ENCODE results near the gene HSH2D.

DNA sequence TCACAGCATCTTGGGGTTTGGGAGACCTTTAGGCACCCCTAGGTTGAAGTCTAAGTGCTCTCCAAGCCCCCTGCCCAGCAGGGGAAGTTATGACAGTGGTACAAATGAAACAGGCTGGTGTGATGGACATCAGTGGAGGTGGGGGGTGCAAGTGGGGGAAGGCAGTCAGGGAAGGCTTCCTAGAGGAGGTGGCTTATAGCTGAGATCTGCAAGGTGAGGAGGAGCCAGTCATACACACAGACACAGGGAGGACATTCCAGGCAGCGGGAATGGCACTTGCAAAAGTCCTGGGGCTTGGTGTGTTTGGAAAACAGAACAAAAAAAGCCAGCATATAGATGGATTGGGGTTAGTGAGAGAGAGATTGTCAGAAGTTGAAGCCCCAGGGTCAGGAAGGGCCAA, 11.6 kb downstream of the HSH2D start:
- no peak for TF ChIP-seq FOXM1 (IDR thresholded peaks at IDR 0.05; ENCODE audit: low read depth)
- no peak for TF ChIP-seq SIN3A (IDR thresholded peaks at IDR 0.05; ENCODE audit: borderline replicate concordance, low read depth, low read length)
- no peak for TF ChIP-seq POLR2AphosphoS5 (IDR thresholded peaks at IDR 0.05; ENCODE audit: low read depth, low read length)
- TF ChIP-seq, protein P1, sequence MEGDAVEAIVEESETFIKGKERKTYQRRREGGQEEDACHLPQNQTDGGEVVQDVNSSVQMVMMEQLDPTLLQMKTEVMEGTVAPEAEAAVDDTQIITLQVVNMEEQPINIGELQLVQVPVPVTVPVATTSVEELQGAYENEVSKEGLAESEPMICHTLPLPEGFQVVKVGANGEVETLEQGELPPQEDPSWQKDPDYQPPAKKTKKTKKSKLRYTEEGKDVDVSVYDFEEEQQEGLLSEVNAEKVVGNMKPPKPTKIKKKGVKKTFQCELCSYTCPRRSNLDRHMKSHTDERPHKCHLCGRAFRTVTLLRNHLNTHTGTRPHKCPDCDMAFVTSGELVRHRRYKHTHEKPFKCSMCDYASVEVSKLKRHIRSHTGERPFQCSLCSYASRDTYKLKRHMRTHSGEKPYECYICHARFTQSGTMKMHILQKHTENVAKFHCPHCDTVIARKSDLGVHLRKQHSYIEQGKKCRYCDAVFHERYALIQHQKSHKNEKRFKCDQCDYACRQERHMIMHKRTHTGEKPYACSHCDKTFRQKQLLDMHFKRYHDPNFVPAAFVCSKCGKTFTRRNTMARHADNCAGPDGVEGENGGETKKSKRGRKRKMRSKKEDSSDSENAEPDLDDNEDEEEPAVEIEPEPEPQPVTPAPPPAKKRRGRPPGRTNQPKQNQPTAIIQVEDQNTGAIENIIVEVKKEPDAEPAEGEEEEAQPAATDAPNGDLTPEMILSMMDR (IDR thresholded peaks at IDR 0.05), result no peak
- TF ChIP-seq CHD2 (IDR thresholded peaks at IDR 0.05; ENCODE audit: low read length, partially characterized antibody), result no peak
- TF ChIP-seq RXRA (IDR thresholded peaks at IDR 0.05; ENCODE audit: borderline replicate concordance, low read depth), result no peak
- TF ChIP-seq, protein P2, sequence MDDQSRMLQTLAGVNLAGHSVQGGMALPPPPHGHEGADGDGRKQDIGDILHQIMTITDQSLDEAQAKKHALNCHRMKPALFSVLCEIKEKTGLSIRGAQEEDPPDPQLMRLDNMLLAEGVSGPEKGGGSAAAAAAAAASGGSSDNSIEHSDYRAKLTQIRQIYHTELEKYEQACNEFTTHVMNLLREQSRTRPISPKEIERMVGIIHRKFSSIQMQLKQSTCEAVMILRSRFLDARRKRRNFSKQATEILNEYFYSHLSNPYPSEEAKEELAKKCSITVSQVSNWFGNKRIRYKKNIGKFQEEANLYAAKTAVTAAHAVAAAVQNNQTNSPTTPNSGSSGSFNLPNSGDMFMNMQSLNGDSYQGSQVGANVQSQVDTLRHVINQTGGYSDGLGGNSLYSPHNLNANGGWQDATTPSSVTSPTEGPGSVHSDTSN (IDR thresholded peaks at IDR 0.05), result no peak
- TF ChIP-seq, protein P3, sequence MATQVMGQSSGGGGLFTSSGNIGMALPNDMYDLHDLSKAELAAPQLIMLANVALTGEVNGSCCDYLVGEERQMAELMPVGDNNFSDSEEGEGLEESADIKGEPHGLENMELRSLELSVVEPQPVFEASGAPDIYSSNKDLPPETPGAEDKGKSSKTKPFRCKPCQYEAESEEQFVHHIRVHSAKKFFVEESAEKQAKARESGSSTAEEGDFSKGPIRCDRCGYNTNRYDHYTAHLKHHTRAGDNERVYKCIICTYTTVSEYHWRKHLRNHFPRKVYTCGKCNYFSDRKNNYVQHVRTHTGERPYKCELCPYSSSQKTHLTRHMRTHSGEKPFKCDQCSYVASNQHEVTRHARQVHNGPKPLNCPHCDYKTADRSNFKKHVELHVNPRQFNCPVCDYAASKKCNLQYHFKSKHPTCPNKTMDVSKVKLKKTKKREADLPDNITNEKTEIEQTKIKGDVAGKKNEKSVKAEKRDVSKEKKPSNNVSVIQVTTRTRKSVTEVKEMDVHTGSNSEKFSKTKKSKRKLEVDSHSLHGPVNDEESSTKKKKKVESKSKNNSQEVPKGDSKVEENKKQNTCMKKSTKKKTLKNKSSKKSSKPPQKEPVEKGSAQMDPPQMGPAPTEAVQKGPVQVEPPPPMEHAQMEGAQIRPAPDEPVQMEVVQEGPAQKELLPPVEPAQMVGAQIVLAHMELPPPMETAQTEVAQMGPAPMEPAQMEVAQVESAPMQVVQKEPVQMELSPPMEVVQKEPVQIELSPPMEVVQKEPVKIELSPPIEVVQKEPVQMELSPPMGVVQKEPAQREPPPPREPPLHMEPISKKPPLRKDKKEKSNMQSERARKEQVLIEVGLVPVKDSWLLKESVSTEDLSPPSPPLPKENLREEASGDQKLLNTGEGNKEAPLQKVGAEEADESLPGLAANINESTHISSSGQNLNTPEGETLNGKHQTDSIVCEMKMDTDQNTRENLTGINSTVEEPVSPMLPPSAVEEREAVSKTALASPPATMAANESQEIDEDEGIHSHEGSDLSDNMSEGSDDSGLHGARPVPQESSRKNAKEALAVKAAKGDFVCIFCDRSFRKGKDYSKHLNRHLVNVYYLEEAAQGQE (IDR thresholded peaks at IDR 0.05; ENCODE audit: low read depth, low read length), result no peak
- TF ChIP-seq GABPA (IDR thresholded peaks at IDR 0.05; ENCODE audit: low read depth), result no peak
- TF ChIP-seq NRF1 (IDR thresholded peaks at IDR 0.05; ENCODE audit: low read depth, low read length), result no peak
- TF ChIP-seq TCF12 (IDR thresholded peaks at IDR 0.05), result no peak
- no peak for TF ChIP-seq FOXJ3 (CRISPR knock-in tag; IDR thresholded peaks at IDR 0.05)
- no peak for TF ChIP-seq SMC3 (IDR thresholded peaks at IDR 0.05; ENCODE audit: low read depth, low read length)

Data from SK-N-SH (cell line).